PC-9 (cell line): ENCODE results near the gene GCGR. TPM values are rescaled to one million over a fixed set of nuclear protein-coding genes. Genes with fewer than 3 reads are reported as not detected.

Experiments used
- BruUV-seq: library from RNA; stranded (reverse); fragments of 400-500 nt; replicated peaks from 2 replicates; lab custom pipeline; 2021; lab: Mats Ljungman, UMichigan
- CTCF ChIA-PET: fragments of 300-600 bp; sonication (Branson Sonifier 250); formaldehyde crosslinking; loops from one replicate; lab custom pipeline; 2022; ENCODE audit warnings: antibody characterized with exemption; lab: Charles Lee
- POLR2A ChIA-PET: fragments of 300-600 bp; sonication (Branson Sonifier 250); formaldehyde crosslinking; loops from one replicate; lab custom pipeline; 2022; ENCODE audit warnings: antibody characterized with exemption; ENCODE audit not compliant: unreplicated experiment; lab: Charles Lee
- DNase-seq, 2 experiments: peaks; one replicate each; pipeline versions ENCODE4 v3.0.0 to v3.0.0-alpha.2; 2015 to 2022; ENCODE audit warnings: mixed read lengths in 1 of 2
- H2AFZ ChIP-seq: fragments of 200-600 bp; sonication (generic); 2 replicates; pipeline ENCODE4 v1.8.1; 2017; ENCODE audit warnings: antibody characterized with exemption
- H3F3A ChIP-seq: fragments of 200-600 bp; sonication (generic); 2 replicates; pipeline ENCODE4 v1.8.1; 2017; ENCODE audit warnings: antibody characterized with exemption, mild to moderate bottlenecking, low read depth; ENCODE audit not compliant: insufficient read depth
- H3K27ac ChIP-seq: fragments of 200-600 bp; sonication (generic); 2 replicates; pipeline ENCODE4 v1.6.1; 2016; ENCODE audit warnings: mixed run types
- H3K27me3 ChIP-seq: fragments of 200-600 bp; sonication (generic); 2 replicates; pipeline ENCODE4 v1.6.1; 2016; ENCODE audit warnings: low read depth, mixed run types; ENCODE audit not compliant: insufficient read depth
- H3K36me3 ChIP-seq: fragments of 200-600 bp; sonication (generic); 2 replicates; pipeline ENCODE4 v1.6.1; 2016; ENCODE audit warnings: low read depth, mixed run types
- H3K4me1 ChIP-seq: fragments of 200-600 bp; sonication (generic); replicated peaks from 2 replicates; pipeline ENCODE4 v1.6.1; 2016; ENCODE audit warnings: mixed run types; ENCODE audit not compliant: insufficient read depth
- H3K4me2 ChIP-seq: fragments of 200-600 bp; sonication (generic); 2 replicates; pipeline ENCODE4 v1.6.1; 2017; ENCODE audit warnings: mixed run types
- H3K4me3 ChIP-seq: fragments of 200-600 bp; sonication (generic); 2 replicates; pipeline ENCODE4 v1.6.1; 2016; ENCODE audit warnings: mixed run types
- H3K79me2 ChIP-seq: fragments of 200-600 bp; sonication (generic); 2 replicates; pipeline ENCODE4 v1.6.1; 2017; ENCODE audit warnings: low read depth, mixed run types
- H3K9me2 ChIP-seq: fragments of 200-600 bp; sonication (generic); 2 replicates; pipeline ENCODE4 v1.8.1; 2017; ENCODE audit warnings: mild to moderate bottlenecking; ENCODE audit not compliant: insufficient read depth
- H3K9me3 ChIP-seq: fragments of 200-600 bp; sonication (generic); 2 replicates; pipeline ENCODE4 v1.8.1; 2016; ENCODE audit warnings: low read depth; ENCODE audit not compliant: insufficient read depth
- H4K20me1 ChIP-seq: fragments of 200-600 bp; sonication (generic); 2 replicates; pipeline ENCODE4 v1.8.1; 2017; ENCODE audit not compliant: insufficient read depth
- CTCF ChIP-seq: fragments of 200-600 bp; sonication (generic); conservative IDR thresholded peaks from 2 replicates; pipeline ENCODE4 v1.6.1; 2017; ENCODE audit warnings: mixed run types, antibody characterized with exemption, mild to moderate bottlenecking, moderate library complexity
- EZH2 ChIP-seq: fragments of 200-600 bp; sonication (generic); IDR thresholded peaks from 2 replicates; pipeline ENCODE4 v1.8.0; 2017; ENCODE audit warnings: antibody characterized with exemption, low read depth
- intact Hi-C: fragments of 100-400 bp; cut with micrococcal nuclease; formaldehyde crosslinking; loops from one replicate; pipeline ENCODE4 v1.10.0; 2022; ENCODE audit not compliant: unreplicated experiment
- total RNA-seq: library from RNA; stranded (reverse); gene quantifications from 2 replicates; pipeline ENCODE4 v1.2.3, GENCODE V29; 2021

Gene GCGR
- total RNA-seq, 1 experiment from 2014 or later = not detected

- Histone ChIP-seq H3K4me1 (no peaks in the 10 kb centered on the region), H3K27ac (no peak overlapping the region), H4K20me1 (no peaks in the 10 kb centered on the region), H2AFZ (no peak overlapping the region), H3K27me3 (no peaks in the 10 kb centered on the region), H3K4me3 (no peak overlapping the region), H3K9me3 (no peaks in the 10 kb centered on the region), H3F3A (peaks cover 3% of the 10 kb centered on the region; the same call in 1 of the 2 replicates), H3K36me3 (no peaks in the 10 kb centered on the region), H3K79me2 (no peaks in the 10 kb centered on the region), H3K9me2 (no peaks in the 10 kb centered on the region), H3K4me2 (no peak overlapping the region)
- DNase-seq = no peak
- TF ChIP-seq CTCF (no peak), EZH2 (no peak)
- CTCF ChIA-PET = no interaction called here
- no TSS peak for BruUV-seq
- POLR2A ChIA-PET = no interaction called here
- intact Hi-C loops = no loop called here
These were observed 40.9 kb downstream of the GCGR start for GRCh38 chr17:81844887-81845286.

GRCh38 chr17:81845361-81845760, 41.4 kb downstream of the GCGR start:
- no TSS peak for BruUV-seq
- H3K9me2 ChIP-seq = no peaks in the 10 kb centered on the region
- ChIA-PET CTCF (no interaction called here), POLR2A (no interaction called here)
- H3K27ac ChIP-seq = no peak overlapping the region
- intact Hi-C loops = no loop called here
- H3K9me3 ChIP-seq = no peaks in the 10 kb centered on the region
- H2AFZ ChIP-seq = no peak overlapping the region
- no peaks in the 10 kb centered on the region for H3K79me2 ChIP-seq
- peaks cover 3% of the 10 kb centered on the region; the same call in 1 of the 2 replicates for H3F3A ChIP-seq
- no peak overlapping the region for H3K4me2 ChIP-seq
- no peaks in the 10 kb centered on the region for H3K4me1 ChIP-seq
- no peak overlapping the region for H3K4me3 ChIP-seq
- TF ChIP-seq EZH2 = no peak
- no peak for TF ChIP-seq CTCF
- no peaks in the 10 kb centered on the region for H3K36me3 ChIP-seq
- no peaks in the 10 kb centered on the region for H4K20me1 ChIP-seq
- no peaks in the 10 kb centered on the region for H3K27me3 ChIP-seq
- DNase-seq = no peak

GRCh38 chr17:81845881-81846742, 42.2 kb downstream of the GCGR start:
- Histone ChIP-seq H3K4me1 (no peaks in the 10 kb centered on the region), H2AFZ (no peak overlapping the region), H3F3A (peaks cover 3% of the 10 kb centered on the region; the same call in 1 of the 2 replicates), H3K27ac (no peak overlapping the region), H3K36me3 (no peaks in the 10 kb centered on the region), H3K79me2 (no peaks in the 10 kb centered on the region), H3K27me3 (no peaks in the 10 kb centered on the region), H3K4me3 (no peak overlapping the region), H4K20me1 (no peaks in the 10 kb centered on the region), H3K4me2 (no peak overlapping the region), H3K9me3 (no peaks in the 10 kb centered on the region), H3K9me2 (no peaks in the 10 kb centered on the region)
- BruUV-seq = no TSS peak
- intact Hi-C loops = no loop called here
- TF ChIP-seq CTCF (no peak), EZH2 (no peak)
- ChIA-PET CTCF (interaction anchor here (0.5 kb wide), 1 partner anchor 669 kb away, joined by 11 read pairs; no protein-coding TSS in a partner anchor), POLR2A (no interaction called here)
- no peak for DNase-seq
